AML-193 (cell line): ENCODE data around the gene TNXB.
A peak's percentile ranks its signal among the peaks of the same experiment; 100 is the strongest.
"Not testable (repeated sequence)": the region's sequence is repeated elsewhere in the genome, so short reads cannot be mapped to it uniquely, and the experiment has no call there.

Source experiments
- DNase-seq, 2 experiments: peaks; one replicate each; lab custom pipeline; 2025; lab: John Stamatoyannopoulos, UW

Gene TNXB

GRCh38 chr6:32064706-32065105 lies 44.4 kb downstream of the TNXB start:
- no peak for DNase-seq

DNA sequence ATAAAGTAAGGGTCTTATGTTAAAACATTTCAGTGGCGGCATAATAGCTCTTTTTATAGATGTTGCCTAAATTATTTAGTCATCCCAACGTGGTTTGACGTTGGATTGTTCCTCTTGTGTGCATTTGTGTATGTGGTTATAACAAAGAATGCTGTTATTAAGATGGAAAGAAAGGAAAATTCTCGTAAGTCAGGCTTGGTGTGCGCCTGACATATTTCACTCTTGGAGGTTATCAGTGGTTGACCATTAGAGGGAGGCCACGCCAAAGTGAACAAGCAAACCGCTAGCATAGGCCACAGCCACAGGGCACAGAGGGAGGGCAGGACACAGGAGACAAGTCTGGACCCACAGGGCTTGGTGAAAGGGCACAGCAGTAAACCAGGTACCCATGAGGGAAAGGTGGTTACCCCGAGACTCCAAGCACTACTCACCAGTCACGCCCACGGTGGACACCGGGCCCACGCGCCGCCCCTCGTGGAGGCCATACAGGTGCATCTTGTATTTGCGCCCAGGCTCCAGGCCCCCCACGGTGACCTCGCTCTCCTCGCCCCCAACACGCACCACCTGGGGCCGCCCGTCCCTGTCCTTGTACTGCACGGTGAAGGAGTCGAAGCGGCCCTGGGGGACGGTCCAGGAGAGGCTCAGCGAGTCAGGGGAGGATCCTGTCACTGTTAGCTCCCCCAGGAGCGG lies 48.0 kb downstream of the TNXB start:
- DNase-seq: no peak

- no peak for DNase-seq
Measured at GRCh38 chr6:32058511-32058963, 50.6 kb downstream of the TNXB start.

GRCh38 chr6:32057966-32058365 lies 51.2 kb downstream of the TNXB start:
- no peak for DNase-seq

- DNase-seq: no peak
Measured at GRCh38 chr6:32056254-32056653, 52.9 kb downstream of the TNXB start.

DNA sequence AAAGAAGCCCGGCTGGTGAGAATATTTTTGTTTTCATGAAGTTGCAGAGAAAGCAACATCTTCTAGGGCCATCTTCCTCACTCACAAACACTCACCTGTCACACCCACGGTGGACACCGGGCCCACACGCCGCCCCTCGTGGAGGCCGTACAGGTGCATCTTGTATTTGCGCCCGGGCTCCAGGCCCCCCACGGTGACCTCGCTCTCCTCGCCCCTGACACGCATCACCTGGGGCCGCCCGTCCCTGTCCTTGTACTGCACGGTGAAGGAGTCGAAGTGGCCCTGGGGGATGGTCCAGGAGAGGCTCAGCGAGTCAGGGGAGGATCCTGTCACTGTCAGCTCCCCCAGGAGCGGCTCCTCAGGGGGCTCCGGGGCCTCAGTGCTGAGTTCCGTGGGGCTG lies 53.4 kb downstream of the TNXB start:
- not testable (repeated sequence) for DNase-seq

GRCh38 chr6:32053314-32053713 lies 55.8 kb downstream of the TNXB start:
- not testable (repeated sequence) for DNase-seq

DNA sequence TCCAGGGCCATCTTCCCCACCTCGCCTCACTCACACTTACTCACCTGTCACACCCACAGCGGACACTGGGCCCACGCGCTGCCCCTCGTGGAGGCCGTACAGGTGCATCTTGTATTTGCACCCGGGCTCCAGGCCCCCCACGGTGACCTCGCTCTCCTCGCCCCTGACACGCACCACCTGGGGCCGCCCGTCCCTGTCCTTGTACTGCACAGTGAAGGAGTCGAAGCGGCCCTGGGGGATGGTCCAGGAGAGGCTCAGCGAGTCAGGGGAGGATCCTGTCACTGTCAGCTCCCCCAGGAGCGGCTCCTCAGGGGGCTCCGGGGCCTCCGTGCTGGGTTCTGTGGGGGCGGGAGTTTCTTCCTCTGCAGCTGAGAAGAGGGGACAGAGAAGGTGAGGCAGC lies 56.5 kb downstream of the TNXB start:
- not testable (repeated sequence) for DNase-seq

GRCh38 chr6:32050562-32050961 lies 58.6 kb downstream of the TNXB start:
- no peak for DNase-seq

- not testable (repeated sequence) for DNase-seq
Measured at GRCh38 chr6:32049736-32050135, 59.4 kb downstream of the TNXB start.

DNA sequence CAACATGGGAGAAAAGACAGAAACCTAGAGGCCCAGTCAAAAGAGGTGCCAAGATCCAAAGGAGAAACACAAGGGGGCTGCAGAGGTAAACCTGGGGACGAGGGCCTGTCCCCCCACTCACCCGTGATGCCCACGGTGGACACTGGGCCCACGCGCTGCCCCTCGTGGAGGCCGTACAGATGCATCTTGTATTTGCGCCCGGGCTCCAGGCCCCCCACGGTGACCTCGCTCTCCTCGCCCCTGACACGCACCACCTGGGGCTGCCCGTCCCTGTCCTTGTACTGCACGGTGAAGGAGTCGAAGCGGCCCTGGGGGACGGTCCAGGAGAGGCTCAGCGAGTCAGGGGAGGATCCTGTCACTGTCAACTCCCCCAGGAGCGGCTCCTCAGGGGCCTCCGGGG lies 60.0 kb downstream of the TNXB start:
- DNase-seq: not testable (repeated sequence)

DNA sequence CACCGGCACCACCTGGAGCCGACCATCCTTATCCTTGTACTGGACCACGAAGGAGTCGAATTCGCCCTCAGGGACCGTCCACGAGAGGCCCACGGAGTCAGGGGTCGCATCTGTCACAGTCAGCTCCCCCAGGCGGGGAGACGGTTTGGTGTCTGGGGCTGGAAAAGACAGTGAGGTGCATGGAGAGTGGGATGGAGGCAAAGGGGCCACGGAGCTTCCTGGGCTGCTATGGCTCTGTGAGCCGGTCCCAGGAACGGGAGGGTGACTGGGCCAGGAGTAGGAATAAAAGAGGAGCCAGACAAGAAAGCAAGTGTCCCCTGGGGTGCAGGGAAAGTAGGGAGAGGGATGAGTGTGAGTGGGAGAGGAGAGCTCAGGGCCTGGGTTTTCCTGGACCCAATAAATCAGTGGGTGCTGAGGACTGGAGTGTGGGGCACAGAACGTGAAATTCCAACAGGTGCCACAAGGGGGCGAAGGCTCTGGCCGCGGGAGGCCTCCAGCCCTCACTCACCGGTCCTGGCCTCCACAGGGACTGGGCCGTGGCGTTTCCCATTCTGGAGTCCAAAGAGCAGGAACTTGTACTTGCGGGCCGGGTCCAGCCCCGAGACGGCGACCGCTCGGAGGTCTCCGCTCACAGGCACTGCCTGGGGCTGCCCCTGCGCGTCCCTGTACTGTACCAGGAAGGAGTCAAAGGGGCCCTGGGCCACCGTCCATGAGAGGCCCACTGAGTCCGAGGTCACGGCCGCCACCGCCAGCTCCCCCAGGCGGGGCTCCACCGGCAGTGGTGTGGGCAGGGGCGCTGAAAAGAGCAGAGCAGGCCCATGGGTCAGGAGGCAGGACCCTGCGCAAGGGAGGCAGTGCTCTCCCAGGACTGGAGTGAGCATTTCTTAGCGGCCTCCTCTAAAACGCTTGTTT lies 61.0 kb downstream of the TNXB start:
- DNase-seq: peak; percentile 41 to 48

DNA sequence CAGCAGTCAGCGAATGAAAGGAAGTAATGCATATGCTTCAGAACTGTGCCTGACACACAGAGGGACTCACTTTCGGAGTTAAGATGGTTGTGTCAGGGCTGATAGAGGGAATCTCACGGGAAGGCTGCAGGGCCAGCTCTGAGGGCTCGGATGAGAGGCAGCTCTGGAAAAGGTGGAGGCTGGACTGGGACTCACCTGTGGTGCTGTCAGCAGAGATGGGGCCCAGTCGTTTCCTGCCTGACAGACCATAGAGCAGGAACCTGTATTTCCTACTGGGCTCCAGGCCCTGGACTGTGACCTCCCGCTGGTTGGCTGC lies 61.6 kb downstream of the TNXB start:
- DNase-seq: no peak

DNA sequence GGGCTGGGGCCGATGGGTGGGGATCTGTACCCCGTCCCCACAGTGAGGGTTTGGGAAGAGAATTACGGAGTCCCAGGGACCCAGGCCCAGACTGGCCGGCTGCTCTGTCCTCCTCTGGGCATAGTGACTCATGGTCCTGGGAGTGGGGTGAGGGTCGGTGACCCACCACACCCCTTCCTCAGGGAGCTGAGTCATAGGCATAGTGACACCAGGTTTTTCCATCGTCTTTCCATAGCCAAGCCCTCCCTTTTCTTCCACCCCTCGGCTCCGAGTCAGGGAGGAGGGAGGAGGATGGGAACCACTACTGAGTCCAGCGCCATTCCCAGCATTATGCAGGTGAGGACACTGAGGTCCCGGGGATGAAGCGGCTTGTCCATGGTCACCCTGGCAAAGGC lies 62.1 kb downstream of the TNXB start:
- no peak for DNase-seq

DNA sequence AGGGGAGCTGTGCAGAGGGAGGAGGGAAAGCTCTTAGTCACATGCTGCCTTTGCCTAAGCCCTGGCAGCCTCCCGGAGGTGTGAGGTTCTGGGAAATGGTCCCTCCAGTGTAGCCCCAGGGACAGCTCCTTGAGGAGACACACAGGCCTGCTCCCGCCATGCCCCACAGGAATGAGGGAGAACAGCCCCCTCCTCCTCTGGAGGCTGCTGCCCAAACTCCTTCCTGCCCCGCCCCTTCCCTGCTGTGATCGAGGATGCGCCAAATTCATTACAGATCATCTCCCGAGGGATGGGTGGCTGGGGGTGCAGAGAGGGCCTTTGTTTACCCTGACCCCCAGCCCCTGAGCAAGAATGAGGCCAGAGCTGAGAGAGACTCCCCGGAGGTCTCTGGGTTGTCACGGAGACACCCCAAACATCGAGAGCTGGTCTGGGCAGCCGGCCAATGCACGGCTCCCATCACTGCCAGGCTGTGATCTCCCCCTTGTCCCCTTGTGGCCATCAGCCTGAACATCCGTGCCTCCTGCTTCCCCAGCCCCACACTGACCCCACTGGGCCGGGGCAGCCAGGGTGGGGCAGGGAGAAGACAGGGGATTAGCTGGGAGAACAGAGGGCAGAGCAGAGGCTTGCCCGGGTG lies 62.6 kb downstream of the TNXB start:
- DNase-seq: no peak

DNA sequence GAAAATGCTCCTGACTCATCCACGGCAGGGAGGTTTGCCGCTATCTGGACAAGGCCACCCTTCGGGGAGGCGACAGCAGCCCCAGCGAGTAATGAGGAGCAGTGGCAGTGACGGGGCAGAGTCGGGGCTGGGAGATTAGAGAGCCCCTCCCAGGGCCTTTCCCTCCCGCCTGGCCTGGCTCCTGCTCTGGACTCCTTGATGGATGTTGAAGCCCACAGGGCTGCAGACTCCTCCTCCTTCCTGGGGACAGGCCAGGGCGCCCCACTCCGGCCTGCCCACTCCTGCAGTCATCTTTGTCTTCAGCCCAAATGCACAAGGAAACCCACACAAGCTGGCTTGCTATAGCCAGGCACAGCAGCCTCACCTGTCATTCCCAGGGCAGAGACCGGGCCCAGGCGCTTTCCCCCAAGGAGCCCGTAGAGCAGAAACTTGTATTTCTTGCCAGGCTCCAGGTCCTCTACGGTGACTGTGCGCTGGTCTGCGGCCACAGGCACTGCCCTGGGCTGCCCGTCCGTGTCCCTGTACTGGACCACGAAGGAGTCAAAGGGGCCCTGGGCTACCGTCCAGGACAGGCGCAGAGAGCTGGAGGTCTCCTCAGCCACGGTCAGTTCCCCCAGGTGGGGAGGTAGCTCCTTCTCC lies 63.2 kb downstream of the TNXB start:
- DNase-seq: no peak

DNA sequence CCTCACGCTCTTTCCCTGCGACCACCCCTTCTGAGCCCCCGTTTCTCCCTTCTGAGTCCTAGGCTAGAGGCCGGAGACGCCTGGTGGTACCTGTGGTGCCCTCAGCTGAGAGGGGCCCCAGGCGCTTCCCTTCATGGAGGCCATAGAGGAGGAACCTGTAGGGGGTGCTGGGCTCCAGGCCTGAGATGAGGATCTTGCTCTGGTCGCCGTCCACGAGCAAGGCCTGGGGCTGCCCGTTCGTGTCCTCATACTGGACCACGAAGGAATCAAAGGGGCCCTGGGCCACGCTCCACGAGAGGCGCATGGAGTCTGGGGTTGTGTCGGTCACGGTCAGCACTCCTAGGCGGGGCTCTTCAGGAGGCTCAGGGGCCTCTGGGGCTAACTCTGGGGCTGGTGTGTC lies 64.2 kb downstream of the TNXB start:
- not testable (repeated sequence) for DNase-seq

- not testable (repeated sequence) for DNase-seq
Measured at GRCh38 chr6:32043589-32044380, 65.4 kb downstream of the TNXB start.

DNA sequence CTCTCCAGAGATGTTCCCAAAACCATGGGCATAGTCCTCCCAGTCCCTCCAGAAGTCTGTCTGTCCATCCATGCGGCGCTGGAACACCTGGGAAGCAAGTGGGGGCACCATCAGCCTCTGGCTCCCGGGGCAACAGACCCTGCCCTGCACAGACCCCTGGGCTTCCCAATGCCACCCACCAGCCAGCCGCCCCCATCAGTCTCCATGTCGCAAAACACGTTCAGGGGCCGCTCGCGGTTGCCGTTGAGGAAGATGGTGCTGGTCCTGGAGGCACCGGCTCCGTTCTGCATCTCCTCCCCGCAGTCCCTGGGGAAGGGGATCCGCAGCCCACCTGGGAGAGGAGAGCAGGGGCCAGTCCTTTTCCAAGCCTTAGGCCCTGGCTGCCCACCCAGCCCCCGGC lies 66.9 kb downstream of the TNXB start:
- DNase-seq: not testable (repeated sequence)

- not testable (repeated sequence) for DNase-seq
Measured at GRCh38 chr6:32041385-32041784, 67.8 kb downstream of the TNXB start.

DNA sequence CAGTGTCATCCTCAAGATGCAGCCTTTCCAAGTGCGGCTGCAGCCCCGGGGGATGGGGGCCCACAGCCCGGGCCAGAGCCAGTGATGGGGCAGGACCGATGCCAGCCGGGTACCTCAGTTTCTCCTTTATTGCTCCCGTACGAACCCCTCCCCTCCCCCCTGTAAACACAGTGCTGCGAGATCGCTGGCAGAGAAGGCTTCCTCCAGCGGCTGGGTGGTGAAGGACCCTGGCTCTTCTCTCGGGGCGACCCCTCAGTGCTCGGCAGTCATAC lies 68.2 kb downstream of the TNXB start:
- DNase-seq: not testable (repeated sequence)
